NCI-H1092 (cell line): Measurements from ENCODE around the gene DLK1.

Source experiments
- DNase-seq: peaks from one replicate; lab custom pipeline; 2025; lab: John Stamatoyannopoulos, UW

The DLK1 gene

DNA sequence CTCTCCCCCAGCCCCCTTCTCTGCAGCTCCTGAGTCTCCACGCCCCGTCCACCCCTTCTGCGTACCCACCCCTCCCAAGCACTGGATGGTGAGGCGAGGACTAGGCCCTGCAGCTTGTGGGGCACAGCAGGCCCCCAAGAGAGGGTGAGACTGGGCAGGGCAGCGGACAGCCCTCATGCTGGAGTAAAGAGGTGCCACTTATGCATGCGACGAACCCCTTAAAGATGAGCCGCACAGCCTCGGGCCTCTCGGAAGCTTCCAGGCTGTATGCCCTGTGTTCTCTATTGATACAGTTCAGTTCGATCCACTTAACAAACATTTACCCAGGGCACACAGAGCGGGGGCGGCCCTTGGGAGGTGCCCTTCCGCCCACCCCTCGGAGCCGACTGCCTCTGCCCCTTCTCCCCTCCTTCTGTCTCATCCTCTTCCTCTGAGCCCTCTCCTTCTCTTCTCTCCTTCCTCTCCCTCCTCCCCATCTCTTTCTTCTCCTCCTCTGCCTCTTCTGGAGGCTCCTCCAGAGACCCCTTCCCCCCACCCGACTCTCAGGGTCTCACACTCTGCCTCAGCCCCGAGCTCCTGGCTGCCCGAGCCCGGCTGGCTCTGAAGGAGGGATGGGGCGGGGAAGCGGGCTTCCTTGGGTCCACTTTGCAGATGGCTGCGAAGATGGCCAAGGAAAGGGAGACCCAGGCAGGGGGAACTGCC, 32.7 kb upstream of the DLK1 start:
- no peak for DNase-seq

DNA sequence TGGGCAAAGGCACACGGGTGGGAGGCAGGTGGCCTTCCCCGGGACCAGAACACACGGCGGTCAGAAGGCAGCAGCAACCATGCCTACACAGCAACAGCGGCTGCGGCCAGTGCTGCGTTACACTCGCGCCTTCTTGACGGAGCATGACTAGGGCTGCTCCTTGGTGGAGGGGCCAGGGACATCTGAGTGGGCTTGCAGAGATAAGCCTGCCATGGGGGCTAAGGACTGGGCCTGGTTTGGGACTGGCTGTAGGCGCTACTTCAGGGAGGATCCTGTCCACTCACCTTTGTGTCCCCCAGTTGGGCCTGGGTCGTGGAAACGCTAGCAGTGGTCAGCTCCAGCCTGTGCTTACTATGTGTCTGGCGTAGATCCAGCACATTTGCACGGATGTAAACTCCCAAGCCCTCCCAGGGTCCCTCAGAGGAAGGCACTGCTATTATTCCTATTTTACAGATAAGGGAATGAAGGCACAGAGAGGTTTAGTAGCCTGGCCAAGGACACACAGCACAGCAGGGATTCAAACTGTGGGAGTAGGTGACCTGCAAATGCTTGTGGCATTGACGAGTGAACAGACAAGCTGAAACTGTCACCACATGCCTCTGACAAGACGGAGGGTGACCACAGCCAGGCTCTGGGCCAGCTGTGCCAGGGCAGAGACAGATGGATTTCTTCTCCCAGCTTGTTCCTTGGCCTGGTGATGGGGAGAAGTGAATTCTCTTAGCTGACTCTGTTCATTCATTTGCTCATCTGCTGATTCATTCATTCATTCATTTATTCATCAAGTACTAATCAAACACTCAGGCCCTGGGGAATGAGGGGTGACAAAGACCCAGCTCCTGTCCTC, 31.9 kb upstream of the DLK1 start:
- DNase-seq = no peak

DNA sequence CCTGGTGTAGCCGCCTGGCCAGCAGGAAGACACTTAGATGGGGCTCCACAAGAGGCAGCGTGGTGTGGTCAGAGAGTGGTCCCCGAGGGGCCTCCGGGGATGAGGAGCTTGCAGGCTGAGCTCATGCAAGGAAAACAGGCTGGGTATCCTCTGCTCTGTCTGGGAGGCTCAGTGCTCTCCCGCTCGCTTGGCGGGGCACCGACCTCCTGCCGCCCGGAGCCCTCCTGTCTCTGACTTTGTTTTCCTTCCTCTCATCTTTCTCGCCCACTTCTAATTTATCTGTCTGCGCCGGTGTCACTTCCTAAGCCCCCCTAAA, 31.3 kb upstream of the DLK1 start:
- DNase-seq = no peak

DNA sequence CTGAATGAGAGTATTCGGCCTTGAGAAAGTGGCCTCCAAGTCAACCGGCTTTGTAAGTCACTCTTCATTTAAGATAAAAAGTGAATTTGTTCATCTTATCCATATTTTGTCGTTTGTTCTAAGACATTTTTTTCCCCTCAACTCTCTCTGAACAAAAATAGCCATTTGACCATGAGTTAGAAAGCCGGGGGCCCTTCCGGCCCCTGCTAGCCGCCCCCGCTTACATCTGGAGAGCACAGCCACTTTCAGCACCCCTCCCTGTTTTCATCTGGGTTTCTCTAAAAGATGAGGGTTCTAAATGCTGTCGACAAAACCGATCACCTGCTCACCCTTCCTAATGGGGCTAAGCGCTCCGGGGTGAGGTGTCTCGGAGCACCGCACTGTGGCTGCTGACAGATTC, 30.7 kb upstream of the DLK1 start:
- DNase-seq = no peak

DNA sequence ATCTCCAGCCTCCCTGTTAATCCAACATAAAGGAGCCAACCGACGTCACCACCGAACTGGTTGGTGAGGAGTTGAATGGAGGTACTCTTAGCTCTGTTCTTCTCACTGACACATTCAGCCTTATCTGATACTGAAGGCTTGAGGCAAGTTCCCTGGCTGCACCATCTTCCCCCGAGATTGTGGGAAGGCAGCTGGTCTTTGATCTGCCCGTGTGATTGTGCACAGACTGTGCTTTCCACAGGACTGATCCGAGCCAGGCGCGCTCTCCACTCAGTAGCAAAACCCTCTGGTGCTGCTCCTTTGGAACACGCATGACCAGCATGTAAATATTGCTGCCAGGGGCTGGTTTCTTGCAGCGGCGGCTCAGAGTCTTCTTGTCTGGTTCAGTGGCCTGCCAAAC, 30.1 kb upstream of the DLK1 start:
- DNase-seq = no peak

DNA sequence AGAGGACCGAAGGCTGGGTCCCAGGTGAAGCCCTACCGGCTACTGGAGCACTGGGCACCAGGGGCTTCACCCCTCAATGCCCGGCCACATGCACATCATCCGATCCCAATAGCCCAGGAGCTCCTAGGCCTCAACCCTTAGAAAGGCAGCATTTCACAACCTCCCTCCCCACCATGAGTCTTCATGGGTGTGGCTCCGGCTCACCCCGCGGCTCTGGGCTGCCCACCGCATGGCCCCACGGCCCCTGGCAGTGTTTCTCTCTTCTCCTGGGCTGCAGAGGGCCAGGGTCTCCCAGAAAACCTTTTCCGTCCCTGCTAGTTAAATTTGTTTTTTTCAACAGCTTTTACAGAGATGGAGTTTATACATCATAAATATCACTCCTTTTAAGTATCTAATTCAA, 28.6 kb upstream of the DLK1 start:
- DNase-seq = no peak

DNA sequence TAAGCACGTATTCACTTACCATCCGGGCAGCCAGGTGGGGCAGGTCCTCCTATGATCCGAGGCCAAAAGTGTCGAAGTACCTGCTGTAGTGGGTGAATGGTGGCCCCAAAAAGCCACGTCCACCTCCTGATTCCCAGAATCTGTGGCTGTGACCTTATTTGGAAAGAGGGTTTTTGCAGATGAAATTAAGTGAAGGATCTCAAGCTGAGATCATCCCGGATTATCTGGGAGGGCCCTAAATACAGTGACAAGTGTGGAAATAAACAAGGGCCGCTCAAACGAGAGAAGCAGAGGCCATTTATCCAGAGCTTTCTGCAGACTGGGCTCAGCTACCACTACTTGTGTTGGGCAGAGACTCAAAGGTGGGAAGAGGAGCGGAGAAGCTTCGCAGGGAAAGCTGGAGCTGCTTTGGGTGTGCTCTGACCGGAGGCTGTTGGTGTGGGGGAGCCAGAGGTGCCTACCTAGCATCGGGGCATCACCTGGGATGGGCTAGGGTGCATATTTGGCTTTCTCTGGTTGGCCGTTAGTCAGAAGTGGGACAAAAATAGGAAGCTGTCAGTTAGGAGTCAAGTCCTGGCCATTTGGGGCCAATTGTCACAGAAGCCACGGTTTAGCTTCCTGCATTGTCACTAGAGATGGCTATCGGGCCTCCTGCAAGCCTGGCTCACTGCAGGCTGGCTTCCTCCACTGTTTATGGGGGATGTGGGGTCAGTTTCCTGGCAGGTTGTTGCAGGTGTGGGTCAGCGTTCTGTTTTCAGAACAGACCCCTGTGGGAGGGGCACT, 27.8 kb upstream of the DLK1 start:
- DNase-seq = no peak

DNA sequence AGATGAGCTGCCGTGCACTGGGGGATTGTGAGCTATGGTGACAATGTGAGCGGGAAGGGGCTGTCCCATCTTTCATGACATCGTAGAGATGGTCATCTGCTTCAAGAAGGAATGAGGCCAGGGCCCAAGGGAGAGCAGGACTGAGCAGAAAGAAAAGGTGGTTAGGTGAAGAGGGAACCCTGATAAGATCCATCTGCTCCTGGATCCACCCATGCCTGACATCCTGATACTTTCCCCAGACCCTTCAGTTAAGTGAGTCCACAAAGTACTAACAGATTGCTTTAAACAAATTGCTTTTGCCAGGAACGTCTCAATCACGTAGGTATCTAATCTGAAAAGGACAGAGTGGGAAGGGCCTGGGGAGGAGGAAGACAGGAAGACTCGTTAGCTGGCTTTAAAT, 25.4 kb upstream of the DLK1 start:
- DNase-seq = no peak

DNA sequence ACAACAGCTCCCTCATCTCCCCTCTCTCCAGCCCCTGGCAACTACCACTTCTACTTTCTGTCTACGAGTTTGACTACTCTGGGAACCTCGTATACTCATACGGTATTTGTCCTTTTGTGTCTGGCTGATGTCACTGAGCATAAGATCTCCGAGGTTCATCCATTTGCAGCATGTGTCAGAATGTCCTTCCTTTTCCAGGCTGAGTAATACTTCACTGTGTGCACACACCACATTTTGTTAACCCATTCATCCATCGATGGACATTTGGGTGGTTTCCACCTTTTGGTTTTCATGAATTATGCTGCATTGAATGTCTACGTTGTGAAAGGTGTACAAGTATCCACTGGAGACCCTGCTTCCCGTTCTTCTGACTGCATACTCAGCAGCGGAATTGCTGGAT, 24.1 kb upstream of the DLK1 start:
- DNase-seq = no peak

DNA sequence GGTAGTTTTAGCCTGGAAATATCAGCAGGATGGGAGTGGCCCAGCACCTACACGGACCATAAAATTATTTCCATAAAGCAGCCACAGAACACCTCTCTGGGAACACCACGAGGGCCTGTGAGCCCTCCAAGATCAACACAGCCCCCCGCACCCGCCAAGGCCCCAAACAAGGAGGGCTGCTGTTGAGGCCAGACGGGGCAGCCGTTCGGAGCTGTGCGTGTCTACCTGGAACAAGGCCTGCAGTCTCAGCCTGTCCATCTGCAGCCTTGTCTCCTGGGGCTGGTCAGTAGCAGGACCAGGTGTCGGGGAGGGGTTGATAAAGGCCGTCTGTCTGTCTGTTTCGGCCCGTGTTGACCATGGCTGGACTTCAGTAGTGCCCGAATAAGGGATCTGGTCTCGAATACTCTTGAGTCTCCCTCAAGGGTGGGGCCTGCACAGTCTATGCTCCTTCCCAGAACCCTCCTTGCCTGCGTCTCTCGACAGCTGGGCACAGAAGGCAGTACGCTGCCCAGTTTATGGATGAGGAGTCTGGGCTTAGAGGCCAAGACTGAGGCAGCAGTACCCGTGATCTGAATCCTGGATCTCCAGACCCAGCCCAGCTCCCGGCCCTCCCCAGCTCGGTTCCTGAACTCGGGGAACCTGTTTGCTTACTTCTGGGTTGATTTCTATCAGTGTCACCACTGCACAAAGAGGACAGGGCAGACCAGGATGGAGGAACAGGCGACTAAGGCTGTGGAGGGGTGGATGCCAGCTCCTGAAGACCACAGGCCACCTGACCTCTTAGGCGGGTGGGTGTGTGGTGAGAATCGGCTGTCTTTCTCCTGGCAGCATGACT, 23.1 kb upstream of the DLK1 start:
- no peak for DNase-seq

DNA sequence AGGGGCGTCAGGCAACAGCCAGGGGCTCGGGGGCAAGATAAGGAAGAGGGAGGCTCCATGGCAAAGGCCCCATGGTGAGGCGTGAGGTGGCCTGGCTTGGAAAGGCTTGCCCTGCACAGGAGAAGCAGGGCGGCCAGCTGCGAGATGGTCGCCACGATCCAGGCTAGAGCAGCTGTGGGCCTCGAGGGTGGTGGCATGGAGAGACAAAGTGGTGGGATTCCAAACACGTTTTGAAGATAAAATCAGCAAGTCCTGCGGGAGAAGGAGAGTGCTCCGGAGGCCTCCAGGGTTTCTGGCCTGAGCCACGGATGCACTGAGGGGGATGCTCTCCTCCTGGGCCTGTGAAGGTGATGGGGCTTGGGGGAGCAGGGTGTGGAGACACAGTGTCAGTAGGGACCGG, 20.5 kb upstream of the DLK1 start:
- DNase-seq = no peak

DNA sequence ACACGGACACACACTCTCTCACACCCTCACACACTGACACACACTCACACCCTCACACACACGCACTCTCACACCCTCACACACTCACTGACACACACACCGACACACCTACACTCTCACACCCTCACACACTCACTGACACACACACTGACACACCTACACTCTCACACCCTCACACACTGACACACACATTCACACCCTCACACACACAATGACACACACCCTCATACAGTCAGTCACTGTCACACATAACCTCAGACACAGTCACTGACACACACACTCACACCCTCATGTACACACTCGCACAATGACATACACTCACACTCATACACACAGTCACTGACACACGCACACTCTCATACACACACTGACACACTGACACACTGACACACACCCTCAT, 19.8 kb upstream of the DLK1 start:
- DNase-seq = no peak

DNA sequence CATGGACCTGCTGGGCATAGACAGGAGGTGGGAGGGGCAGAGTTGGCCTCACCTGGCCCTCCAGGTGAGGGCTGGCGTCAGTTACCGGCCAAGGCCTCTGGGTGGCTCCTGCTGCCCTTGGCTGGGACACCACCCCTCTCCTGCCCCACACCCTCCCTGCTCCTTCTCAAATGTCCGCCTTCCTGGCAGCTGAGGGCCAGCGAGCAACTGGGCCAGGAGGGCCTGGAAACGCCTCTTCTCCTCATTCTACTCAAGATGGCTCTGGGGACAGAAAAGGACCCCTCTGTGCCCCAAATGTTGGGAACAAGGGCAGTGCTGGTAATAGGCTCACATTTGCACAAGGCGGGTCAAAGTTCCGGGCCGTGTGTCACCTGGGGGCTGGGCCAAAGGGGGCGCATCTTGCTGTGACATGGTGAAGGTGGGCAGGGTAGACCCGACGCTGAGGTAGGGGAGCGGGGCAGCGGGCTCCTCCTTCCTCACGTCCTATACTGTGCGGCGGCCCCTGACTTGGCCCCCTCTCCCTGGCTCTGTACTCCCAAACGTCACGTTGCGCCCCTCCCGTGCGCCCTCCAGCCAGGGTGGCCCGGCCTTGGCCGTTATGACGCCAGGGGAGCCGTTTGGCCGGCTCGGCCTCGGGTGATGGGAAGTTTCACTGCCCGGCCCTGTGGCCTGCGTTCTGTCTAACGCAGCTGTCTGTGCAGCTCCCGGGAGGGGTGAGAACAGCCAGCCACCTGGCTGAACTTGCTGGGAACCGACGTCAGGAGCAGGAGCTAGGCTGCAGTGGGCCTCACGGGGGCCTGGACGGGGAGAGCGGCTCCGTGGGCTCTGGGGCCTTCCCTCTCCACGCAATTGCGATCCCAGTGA, 18.0 kb upstream of the DLK1 start:
- DNase-seq = no peak

DNA sequence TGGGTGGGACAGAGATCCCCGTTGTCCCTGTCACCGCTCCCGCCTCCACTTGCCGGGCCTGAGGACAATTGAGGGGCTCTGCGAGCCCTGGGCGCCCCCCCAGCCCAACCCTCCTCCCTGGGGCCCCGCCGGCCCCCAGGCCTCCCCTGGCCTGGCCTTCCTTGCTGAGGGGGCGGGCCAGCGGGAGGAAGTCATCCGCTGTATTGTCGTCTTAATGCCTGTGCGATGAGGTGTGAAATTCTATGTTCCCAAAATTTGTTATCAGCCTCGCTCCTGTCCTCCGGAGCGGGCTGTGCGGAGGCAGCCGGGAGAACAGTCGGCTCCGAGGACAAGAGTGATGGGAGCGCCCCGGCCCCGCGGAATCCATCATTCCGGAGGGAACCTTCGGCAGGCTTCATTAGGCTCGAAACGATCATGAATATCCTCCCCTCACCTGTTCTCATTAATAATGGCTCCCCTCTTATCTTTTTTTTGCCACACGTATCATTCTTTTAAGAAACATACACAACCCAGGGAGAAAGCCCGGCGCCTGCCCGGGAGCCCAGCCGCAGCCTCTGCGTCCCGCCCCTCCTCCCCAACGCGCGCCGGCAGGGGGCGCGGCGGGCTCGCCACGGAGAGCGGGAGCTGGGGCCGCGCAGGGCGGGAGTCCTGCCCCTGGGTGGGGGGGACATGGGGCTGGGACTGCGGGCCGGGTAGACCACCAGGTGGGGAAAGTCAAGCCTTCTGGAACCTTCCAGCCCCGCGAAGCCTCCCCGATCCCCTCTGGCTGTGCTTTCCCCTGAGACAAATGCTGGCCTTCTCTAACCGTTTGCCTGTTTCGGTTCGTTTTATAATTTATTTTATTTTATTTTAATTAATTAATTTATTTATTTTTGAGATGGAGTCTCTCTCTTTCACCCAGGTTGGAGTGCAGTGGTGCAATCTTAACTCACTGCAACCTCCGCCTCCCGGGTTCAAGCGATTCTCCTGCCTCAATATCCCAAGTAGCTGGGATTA, 17.1 kb upstream of the DLK1 start:
- no peak for DNase-seq

DNA sequence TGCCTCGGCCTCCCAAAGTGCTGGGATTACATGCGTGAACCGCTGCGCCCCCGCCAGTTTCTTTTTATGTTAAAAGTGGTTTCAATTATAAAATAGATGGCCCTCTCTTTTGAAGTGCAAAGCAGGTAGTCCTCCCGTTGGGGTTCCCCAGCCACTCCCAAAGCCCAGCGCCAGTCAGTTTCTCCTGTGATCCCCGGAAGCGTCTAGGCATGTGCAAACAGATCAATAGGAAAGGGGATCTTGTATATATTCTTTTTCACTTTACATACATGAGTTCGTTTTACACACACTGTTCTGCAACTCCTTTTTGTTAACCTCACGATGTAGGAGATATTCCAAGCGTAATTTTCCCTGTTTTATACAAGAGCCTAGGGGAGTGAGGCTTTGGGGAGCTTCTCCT, 16.3 kb upstream of the DLK1 start:
- no peak for DNase-seq

DNA sequence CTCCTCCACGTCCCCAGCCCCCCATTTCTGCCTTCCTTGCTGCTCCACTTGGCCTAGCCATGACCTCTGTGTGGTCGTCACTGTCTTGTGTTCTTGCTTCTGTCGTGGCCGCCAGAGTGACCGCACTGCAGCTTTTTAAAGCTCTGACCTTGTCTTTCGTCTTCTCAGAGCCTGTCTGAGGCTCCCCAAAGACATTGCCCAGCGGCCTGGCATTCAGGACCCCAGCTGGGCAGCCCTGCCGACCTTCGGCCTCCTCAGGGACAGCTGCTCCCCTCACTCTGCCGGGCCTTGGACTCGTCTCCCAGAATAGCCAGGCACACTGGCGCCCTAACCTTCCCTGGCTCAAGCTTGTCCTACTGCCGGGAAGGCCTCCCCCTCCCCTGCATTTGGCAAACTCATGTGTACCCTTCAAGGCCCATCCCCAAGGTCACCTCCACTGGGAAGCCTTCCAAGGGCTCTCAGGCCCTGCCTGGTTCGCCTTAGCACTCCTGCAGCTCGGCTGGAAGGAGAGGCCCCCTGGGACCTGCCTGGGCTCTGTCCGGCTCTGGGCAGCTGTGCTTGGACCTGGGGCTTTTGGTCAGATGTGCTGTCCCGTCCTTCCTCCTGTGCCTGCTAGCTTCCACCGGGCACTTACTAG, 15.7 kb upstream of the DLK1 start:
- DNase-seq = no peak

DNA sequence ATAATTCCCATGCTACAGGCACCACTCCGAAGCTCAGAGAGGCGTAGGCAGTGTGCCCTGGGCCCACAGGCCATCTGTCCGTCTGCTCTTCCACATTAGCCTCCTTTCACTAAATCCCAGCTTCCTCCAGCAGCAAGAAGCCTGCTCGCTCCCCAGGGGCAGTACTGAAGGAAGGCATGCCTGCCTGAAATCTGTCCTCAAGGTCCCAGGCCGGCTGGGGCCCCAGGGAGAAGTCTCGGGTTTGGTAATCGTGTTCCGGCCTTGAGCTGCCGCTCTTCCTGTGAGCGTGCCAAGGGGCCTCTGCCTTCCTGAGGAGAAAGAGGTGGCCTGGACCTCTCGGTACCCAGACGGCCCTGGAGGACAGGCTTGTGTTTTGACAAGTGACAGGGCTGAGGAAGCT, 15.2 kb upstream of the DLK1 start:
- DNase-seq = no peak

DNA sequence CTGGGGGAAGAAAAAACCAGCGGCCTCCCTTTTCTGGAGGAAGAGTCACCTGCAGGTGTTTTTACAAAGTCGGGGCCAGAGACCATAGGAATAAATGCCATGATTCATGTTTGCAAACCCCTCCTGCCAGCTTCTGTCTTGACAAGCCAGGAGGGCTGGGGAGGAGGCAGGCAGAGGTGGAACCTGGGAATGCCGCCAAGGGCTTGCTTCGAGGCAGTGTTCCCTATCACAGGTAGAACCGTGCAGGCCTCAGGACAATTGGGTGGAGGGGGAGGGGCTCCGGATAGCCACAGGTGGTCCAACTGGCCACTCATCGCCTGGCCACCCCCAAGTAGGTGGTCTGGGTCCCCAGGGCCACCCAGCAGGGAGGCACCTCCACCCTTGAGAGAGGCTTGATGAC, 14.2 kb upstream of the DLK1 start:
- no peak for DNase-seq

DNA sequence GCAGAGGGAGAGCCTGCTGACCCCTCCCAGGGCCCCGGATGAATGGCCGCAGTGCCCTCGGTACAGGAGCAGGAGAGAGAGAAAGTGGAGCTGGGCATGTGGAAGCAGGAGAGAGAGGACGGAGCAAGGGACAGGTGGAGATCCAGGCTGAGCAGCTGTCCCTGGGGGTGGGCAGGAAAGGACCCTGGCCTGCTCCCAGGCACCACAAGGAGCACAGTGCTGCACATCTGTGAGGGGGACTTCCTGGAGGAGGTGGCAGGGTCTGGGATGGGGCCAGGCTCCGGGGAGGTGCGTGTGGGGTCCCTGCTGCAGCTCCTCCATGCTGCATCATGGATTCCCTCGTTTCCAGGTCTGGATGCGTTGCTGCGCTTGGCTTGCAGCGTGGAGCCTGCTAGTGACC, 13.0 kb upstream of the DLK1 start:
- DNase-seq = no peak
